HG03469 (cell line): ENCODE data around the gene ZBTB11.
"Not testable (repeated sequence)": the region's sequence is repeated elsewhere in the genome, so short reads cannot be mapped to it uniquely, and the experiment has no call there.

Source experiments
- ATAC-seq: cut with Tn5 transposase; IDR thresholded peaks from one replicate; pipeline ENCODE4 v1.9.1; 2021; ENCODE audit warnings: mild to moderate bottlenecking, moderate library complexity, moderate number of reproducible peaks; ENCODE audit not compliant: unreplicated experiment

Gene ZBTB11

DNA sequence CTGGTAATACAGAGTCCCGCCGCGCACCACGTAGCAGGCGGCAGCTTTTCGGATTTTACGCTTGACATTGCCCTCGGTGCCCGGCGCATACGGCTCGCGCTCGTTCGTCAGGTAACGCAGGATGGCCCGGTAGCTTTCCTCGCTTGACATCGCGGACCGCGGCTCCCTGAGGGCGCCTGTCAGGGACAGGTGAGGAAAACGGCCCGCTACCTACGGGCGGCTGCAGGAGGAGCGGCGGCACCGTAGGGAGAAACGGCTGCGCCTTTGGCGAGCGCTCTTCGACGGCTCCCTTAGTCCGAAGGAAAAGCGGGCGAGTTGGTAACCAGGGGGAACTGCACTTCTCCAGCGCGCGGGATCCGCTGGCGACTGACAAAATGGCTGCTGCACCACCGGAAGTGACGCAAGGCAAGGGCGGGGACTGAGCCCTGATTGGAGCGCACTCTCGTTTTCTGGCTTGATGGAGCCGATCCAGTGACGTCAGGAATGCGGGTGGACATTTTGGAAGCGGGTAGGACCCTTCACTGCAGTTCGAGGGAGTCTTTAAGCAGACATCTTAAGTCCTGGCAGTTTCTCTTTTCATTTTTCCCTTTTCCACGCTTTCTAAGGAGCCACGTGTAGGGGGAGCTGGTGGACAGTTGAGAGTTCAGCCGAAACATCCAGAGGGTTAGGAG, at the start of gene ZBTB11:
Gene ZBTB11, minus strand, starts transcription at position 368 of the 671 bp plus-strand sequence. Its CDS starts 218 bp downstream, at position 150.
- ATAC-seq, result peak; percentile 63

- ATAC-seq, result no peak
Measured at GRCh38 chr3:101725890-101726275, 49.0 kb upstream of the ZBTB11 start.

- ATAC-seq, result peak; percentile 2
Measured at GRCh38 chr3:101725194-101725889, 48.4 kb upstream of the ZBTB11 start.

- ATAC-seq, result peak; percentile 74
Measured at GRCh38 chr3:101724329-101725193, 47.6 kb upstream of the ZBTB11 start, which contains the start of gene CEP97. TSS of gene CEP97 (plus strand) at chr3:101724614. CDS start at chr3:101724677, 63 bp downstream.

GRCh38 chr3:101722394-101723173, 45.7 kb upstream of the ZBTB11 start:
- peak; percentile 65 for ATAC-seq

DNA sequence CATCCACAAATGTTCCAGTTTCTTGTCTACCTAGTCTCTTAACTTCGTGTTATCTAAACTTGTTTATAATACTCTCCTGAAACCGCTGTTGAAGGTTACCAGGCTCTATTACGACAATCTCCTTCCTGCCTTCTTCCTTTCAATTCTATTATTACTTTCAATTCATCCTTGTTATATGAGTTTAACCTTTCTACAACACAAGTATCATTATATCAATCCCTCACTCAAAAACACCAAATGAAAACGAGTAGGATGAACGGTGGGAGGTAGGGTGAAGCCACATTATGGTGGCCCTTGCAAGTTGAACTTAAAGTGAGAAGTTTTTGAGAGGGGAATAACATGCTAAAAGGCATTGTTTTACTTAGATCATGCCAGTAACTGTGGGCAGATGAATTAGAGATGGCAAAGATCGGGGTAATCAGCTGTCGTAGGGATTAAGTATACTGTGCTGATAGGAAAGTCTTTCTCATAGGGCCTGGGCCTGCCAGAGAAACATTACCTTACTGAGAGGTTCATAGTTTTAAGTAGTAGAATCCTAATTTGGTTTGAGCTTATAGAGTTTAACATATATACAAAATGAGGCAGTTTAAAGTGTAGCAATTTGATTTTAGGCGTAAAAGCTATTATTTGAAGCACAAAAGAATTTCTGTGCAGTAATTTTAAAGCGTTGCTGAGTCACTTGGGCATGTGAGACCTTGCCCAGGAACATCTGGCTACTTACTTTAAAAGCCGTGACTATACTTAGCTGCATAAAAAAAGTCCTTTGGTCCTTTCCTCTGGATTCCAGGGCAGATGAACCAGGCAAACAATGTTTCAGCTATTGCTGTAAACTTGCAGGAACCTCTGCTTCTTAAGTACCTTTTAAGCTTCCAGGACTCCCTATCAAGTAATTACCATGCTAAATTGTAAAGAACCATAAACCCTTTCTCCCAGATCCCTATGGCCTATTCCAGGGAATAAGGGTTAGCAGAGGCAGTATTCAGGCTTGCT, 44.2 kb upstream of the ZBTB11 start:
- ATAC-seq, result no peak

- no peak for ATAC-seq
Measured at GRCh38 chr3:101719604-101720185, 42.8 kb upstream of the ZBTB11 start.

- no peak for ATAC-seq
Measured at GRCh38 chr3:101718455-101718854, 41.5 kb upstream of the ZBTB11 start.

DNA sequence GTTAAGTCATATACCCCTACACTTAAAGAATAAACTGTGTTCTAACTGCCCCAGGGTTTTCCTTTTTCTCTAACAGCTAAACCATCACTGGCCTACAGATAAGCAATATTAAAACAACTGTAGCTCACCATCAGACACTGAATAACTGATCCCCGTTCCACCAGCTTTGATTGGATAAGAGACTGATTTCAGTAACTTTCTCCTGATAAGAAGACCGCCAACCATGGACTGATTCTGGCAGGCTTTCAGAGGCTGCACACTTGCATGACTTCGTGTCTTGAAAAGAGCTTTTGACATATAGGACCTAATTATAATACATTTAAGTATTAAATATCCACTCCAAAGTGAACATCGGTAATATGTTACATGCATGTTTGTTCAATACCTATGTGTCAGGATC, 32.2 kb upstream of the ZBTB11 start:
- no peak for ATAC-seq

DNA sequence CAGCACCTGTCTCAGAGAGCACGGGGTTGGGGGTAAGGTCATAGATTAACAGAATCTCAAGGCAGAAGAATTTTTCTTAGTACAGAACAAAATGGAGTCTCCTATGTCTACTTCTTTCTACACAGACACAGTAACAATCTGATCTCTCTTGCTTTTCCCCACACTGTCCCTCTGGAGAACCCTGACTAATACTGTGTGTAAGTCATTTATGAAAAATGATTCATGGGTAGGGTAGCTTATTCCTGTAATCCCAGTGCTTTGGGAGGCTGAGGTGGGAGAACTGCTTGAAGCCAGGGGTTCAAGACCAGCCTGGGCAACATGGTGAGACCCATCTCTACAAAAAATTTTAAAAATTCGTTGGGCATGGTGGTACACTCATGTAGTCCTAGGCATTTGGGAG, 27.7 kb upstream of the ZBTB11 start:
- ATAC-seq, result not testable (repeated sequence)

DNA sequence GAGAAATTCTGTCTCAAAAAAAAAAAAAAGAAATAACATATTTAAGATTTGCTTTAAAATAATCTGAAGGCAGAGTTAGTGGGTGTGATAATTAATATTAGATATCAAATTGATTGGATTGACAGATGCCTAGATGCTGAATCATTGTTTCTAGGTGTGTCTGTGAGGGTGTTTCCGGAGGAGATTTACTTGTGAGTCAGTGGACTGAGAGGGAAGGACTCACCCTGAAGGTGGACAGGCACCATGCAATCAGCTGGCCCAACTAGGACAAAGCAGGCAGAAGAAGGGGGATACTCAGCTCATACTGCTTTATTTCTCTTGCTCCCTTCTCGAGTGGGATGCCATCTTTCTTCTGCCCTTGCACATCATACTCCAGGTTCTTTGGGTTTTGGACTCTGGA, 26.2 kb upstream of the ZBTB11 start:
- ATAC-seq, result no peak

GRCh38 chr3:101702726-101703125, 25.8 kb upstream of the ZBTB11 start:
- no peak for ATAC-seq

GRCh38 chr3:101701696-101702634, 25.0 kb upstream of the ZBTB11 start:
- no peak for ATAC-seq

- ATAC-seq, result no peak
Measured at GRCh38 chr3:101695779-101696372, 18.9 kb upstream of the ZBTB11 start.

DNA sequence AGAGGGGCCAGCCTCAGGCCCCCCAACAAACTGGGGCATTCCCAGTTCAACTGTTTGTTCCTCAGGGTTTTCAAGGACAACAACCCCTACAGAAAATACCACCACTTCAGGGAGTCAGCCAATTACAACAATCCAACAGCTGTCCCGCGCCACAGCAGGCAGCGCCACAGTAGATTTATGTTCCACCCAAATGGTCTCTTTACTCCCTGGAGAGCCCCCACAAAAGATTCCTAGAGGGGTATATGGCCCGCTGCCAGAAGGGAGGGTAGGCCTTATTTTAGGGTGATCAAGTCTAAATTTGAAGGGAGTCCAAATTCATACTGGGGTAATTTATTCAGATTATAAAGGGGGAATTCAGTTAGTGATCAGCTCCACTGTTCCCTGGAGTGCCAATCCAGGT, 17.9 kb upstream of the ZBTB11 start:
- ATAC-seq, result not testable (repeated sequence)

- peak; percentile 78 for ATAC-seq
Measured at GRCh38 chr3:101693540-101693939, 16.6 kb upstream of the ZBTB11 start.
